Neural cell (in vitro differentiated cells): ENCODE results near the gene NYAP1. TPM values are rescaled to one million over a fixed set of nuclear protein-coding genes. Genes with fewer than 3 reads are reported as not detected.

Experiments
- H2AFZ ChIP-seq: fragments of 200-600, 300-800 bp; sonication (generic), shearing (Covaris generic); 2 replicates; pipeline ENCODE4 v1.6.0; 2014; ENCODE audit warnings: low read depth, mild to moderate bottlenecking, antibody characterized with exemption, low read length, moderate library complexity
- H3F3A ChIP-seq: fragments of 200-600 bp; shearing (Covaris generic); 2 replicates; pipeline ENCODE4 v1.6.1; 2016; ENCODE audit warnings: mild to moderate bottlenecking, moderate library complexity, mixed read lengths, antibody characterized with exemption, low read length; ENCODE audit not compliant: insufficient read depth, poor library complexity, severe bottlenecking
- H3K27ac ChIP-seq: fragments of 200-600, 300-800 bp; sonication (generic), shearing (Covaris generic); 2 replicates; pipeline ENCODE4 v1.5.1; 2014; ENCODE audit warnings: mild to moderate bottlenecking, low read length, moderate library complexity
- H3K27me3 ChIP-seq: fragments of 300-800, 200-600 bp; sonication (generic), shearing (Covaris generic); 2 replicates; pipeline ENCODE4 v1.6.0; 2014; ENCODE audit warnings: mild to moderate bottlenecking, low read depth, low read length, moderate library complexity; ENCODE audit not compliant: insufficient read depth
- H3K36me3 ChIP-seq: fragments of 300-800, 200-600 bp; sonication (generic), shearing (Covaris generic); 2 replicates; pipeline ENCODE4 v1.5.1; 2014; ENCODE audit warnings: mild to moderate bottlenecking, antibody characterized with exemption, low read length, moderate library complexity; ENCODE audit not compliant: insufficient read depth
- H3K4me2 ChIP-seq: fragments of 300-800, 200-600 bp; sonication (generic), shearing (Covaris generic); 2 replicates; pipeline ENCODE4 v1.6.0; 2014; ENCODE audit warnings: mild to moderate bottlenecking, low read length
- H3K4me3 ChIP-seq: fragments of 300-800, 200-600 bp; sonication (generic), shearing (Covaris generic); 2 replicates; pipeline ENCODE4 v1.5.1; 2014; ENCODE audit warnings: mild to moderate bottlenecking, low read length, moderate library complexity
- H3K79me2 ChIP-seq: fragments of 200-600 bp; shearing (Covaris generic); replicated peaks from 2 replicates; pipeline ENCODE4 v1.6.0; 2014; ENCODE audit warnings: mild to moderate bottlenecking, low read length, moderate library complexity; ENCODE audit not compliant: insufficient read depth
- H3K9ac ChIP-seq: fragments of 300-800, 200-600 bp; sonication (generic), shearing (Covaris generic); 2 replicates; pipeline ENCODE4 v1.6.1; 2016; ENCODE audit warnings: mild to moderate bottlenecking, low read length, mixed read lengths
- H3K9me2 ChIP-seq: fragments of 200-600 bp; shearing (Covaris generic); 2 replicates; pipeline ENCODE4 v1.6.1; 2016; ENCODE audit warnings: mild to moderate bottlenecking, low read length, mixed read lengths; ENCODE audit not compliant: insufficient read depth
- H3K9me3 ChIP-seq: fragments of 200-600, 300-800 bp; sonication (generic), shearing (Covaris generic); 2 replicates; pipeline ENCODE4 v1.6.1; 2016; ENCODE audit warnings: mild to moderate bottlenecking, mixed run types, low read length, moderate library complexity, mixed read lengths
- H4K20me1 ChIP-seq: fragments of 200-600 bp; shearing (Covaris generic); 2 replicates; pipeline ENCODE4 v1.6.1; 2016; ENCODE audit warnings: mild to moderate bottlenecking, mixed run types; ENCODE audit not compliant: insufficient read depth
- CTCF ChIP-seq: fragments of 450-650 bp; IDR thresholded peaks from 2 replicates; pipeline ENCODE4 v1.5.1; 2014; ENCODE audit warnings: antibody characterized with exemption, mild to moderate bottlenecking, moderate library complexity; ENCODE audit not compliant: poor library complexity, severe bottlenecking
- EP300 ChIP-seq: fragments of 450-650 bp; conservative IDR thresholded peaks from 2 replicates; pipeline ENCODE4 v1.6.1; 2014; ENCODE audit warnings: antibody characterized with exemption, mild to moderate bottlenecking, moderate library complexity; ENCODE audit not compliant: poor library complexity, severe bottlenecking
- EZH2 ChIP-seq: fragments of 200-600, 300-800 bp; shearing (Covaris generic), sonication (generic); IDR thresholded peaks from 2 replicates; pipeline ENCODE4 v1.6.1; 2014; ENCODE audit warnings: antibody characterized with exemption, low read length, borderline replicate concordance, mild to moderate bottlenecking; ENCODE audit not compliant: insufficient read depth, poor library complexity, severe bottlenecking
- MXI1 ChIP-seq: fragments of 450-650 bp; conservative IDR thresholded peaks from 2 replicates; pipeline ENCODE4 v1.6.1; 2014; ENCODE audit warnings: antibody characterized with exemption, mild to moderate bottlenecking; ENCODE audit not compliant: poor library complexity, severe bottlenecking
- POLR2AphosphoS5 ChIP-seq: IDR thresholded peaks from 2 replicates; pipeline ENCODE4 v1.6.1; 2012
- RAD21 ChIP-seq: fragments of 450-650 bp; conservative IDR thresholded peaks from 2 replicates; pipeline ENCODE4 v1.6.1; 2014; ENCODE audit warnings: antibody characterized with exemption, mild to moderate bottlenecking, moderate library complexity
- REST ChIP-seq: IDR thresholded peaks from 2 replicates; pipeline ENCODE4 v1.6.1; 2012; ENCODE audit warnings: borderline replicate concordance
- SMC3 ChIP-seq: fragments of 450-650 bp; conservative IDR thresholded peaks from 2 replicates; pipeline ENCODE4 v1.6.1; 2014; ENCODE audit warnings: antibody characterized with exemption, mild to moderate bottlenecking, moderate library complexity; ENCODE audit not compliant: poor library complexity
- TAF1 ChIP-seq: IDR thresholded peaks from 2 replicates; pipeline ENCODE4 v1.6.1; 2012; ENCODE audit warnings: low read depth
- polyA plus RNA-seq: library from polyadenylated mRNA; depleted of rRNA; stranded (reverse); fragments of >200 nt; gene quantifications from 2 replicates; pipeline ENCODE4 v1.2.3, GENCODE V29; 2014

NYAP1 gene
- polyA plus RNA-seq, 1 donor from 2014 or later: 70.1 TPM

DNA sequence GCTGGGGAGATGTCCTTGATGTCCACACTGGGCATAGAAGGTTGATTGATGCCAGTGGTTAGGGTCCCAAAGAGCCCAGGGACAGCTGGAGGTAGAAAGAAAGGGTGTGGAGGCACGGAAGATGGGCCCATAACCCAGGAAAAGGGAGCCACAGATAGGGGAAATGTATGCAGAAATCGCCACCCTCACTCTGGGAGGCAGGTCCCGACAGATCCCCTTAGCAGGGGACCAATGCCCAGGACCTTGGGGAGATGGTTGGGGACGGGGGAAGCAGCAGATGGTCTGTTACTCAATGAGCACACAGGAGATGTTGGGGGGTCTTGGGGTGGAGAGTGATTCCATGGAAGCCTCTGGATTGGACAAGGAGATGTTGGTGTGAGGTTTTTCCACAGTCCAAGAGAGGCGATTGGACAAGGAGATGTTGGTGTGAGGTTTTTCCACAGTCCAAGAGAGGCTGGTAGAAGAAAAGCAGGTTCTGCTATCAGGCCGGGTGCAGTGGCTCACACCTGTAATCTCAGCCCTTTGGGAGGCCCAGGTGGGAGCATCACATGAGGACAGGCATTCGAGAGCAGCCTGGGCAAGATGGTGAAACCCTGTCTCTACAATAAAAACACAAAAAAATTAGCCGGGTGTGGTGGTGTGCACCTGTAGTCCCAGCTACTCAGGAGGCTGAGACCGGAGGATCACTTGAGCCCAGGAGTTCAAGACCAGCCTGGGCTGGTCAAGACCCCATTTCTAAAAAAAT is 40.5 kb upstream of the NYAP1 start:
- Histone ChIP-seq H3F3A (no peaks in the 10 kb centered on the region), H4K20me1 (no peaks in the 10 kb centered on the region), H3K4me2 (no peak overlapping the region), H2AFZ (no peak overlapping the region), H3K36me3 (no peaks in the 10 kb centered on the region), H3K27ac (no peak overlapping the region), H3K9me2 (no peaks in the 10 kb centered on the region), H3K79me2 (no peaks in the 10 kb centered on the region), H3K9ac (no peak overlapping the region), H3K9me3 (no peaks in the 10 kb centered on the region), H3K27me3 (no peaks in the 10 kb centered on the region), H3K4me3 (no peak overlapping the region)
- TF ChIP-seq MXI1 (no peak), EZH2 (no peak), RAD21 (no peak), POLR2AphosphoS5 (no peak), TAF1 (no peak), REST (no peak), EP300 (no peak), CTCF (no peak), SMC3 (no peak)

GRCh38 chr7:100444311-100445278 is 39.1 kb upstream of the NYAP1 start:
- H3K9ac ChIP-seq: no peak overlapping the region
- no peak overlapping the region for H2AFZ ChIP-seq

More at GRCh38 chr7:100444311-100445278, 39.1 kb upstream of the NYAP1 start:
- H3K27me3 ChIP-seq: no peaks in the 10 kb centered on the region
- no peak overlapping the region for H3K27ac ChIP-seq
- H3K9me3 ChIP-seq: no peaks in the 10 kb centered on the region
- no peaks in the 10 kb centered on the region for H3F3A ChIP-seq
- no peaks in the 10 kb centered on the region for H3K79me2 ChIP-seq
- H3K36me3 ChIP-seq: no peaks in the 10 kb centered on the region
- TF ChIP-seq EP300 (no peak), CTCF (no peak), RAD21 (no peak), POLR2AphosphoS5 (no peak), TAF1 (no peak), REST (no peak), MXI1 (no peak), EZH2 (no peak), SMC3 (no peak)
- no peak overlapping the region for H3K4me3 ChIP-seq
- H3K4me2 ChIP-seq: no peak overlapping the region
- no peaks in the 10 kb centered on the region for H3K9me2 ChIP-seq
- H4K20me1 ChIP-seq: no peaks in the 10 kb centered on the region
